Mesenchymal stem cell (in vitro differentiated cells and primary cell): ENCODE measurements around the gene GRAMD1B.

Experiments
- DNase-seq: peaks from one replicate; pipeline ENCODE4 v3.0.0-alpha.2; 2013
- H2AFZ ChIP-seq: one replicate; pipeline ENCODE4 v1.6.1; 2013; ENCODE audit warnings: low read depth, mild to moderate bottlenecking, control low read depth, inconsistent platforms, low read length, moderate library complexity
- H2AK5ac ChIP-seq: 2 replicates; pipeline ENCODE4 v1.6.1; 2013; ENCODE audit warnings: low read length, moderate library complexity, mild to moderate bottlenecking, inconsistent platforms; ENCODE audit not compliant: severe bottlenecking
- H2BK120ac ChIP-seq: one replicate; pipeline ENCODE4 v1.6.1; 2013; ENCODE audit warnings: low read depth, mild to moderate bottlenecking, inconsistent platforms, low read length, moderate library complexity
- H2BK12ac ChIP-seq, 2 experiments: one replicate each; pipeline ENCODE4 v1.6.1; 2013; ENCODE audit warnings: inconsistent platforms in 2 of 2, low read length in 2 of 2, mild to moderate bottlenecking in 2 of 2, moderate library complexity in 2 of 2, control low read depth in 1 of 2
- H2BK15ac ChIP-seq: one replicate; pipeline ENCODE4 v1.6.1; 2013; ENCODE audit warnings: mild to moderate bottlenecking, low read depth, inconsistent platforms; ENCODE audit not compliant: poor library complexity, severe bottlenecking
- H2BK5ac ChIP-seq: 2 replicates; pipeline ENCODE4 v1.6.1; 2013; ENCODE audit warnings: low read depth, mild to moderate bottlenecking, low read length, control low read depth, inconsistent platforms; ENCODE audit not compliant: poor library complexity, severe bottlenecking
- H3K14ac ChIP-seq, 2 experiments: one replicate each; pipeline ENCODE4 v1.6.1; 2013; ENCODE audit warnings: inconsistent platforms in 2 of 2, low read length in 2 of 2, control low read depth in 1 of 2, mild to moderate bottlenecking in 1 of 2, moderate library complexity in 1 of 2
- H3K18ac ChIP-seq, 2 experiments: one replicate each; pipeline ENCODE4 v1.6.1; 2013; ENCODE audit warnings: inconsistent platforms in 2 of 2, low read length in 2 of 2, control low read depth in 1 of 2, low read depth in 1 of 2, mild to moderate bottlenecking in 1 of 2
- H3K23ac ChIP-seq, 2 experiments: one replicate each; pipeline ENCODE4 v1.6.1; 2013; ENCODE audit warnings: inconsistent platforms in 2 of 2, low read length in 2 of 2, mild to moderate bottlenecking in 2 of 2, moderate library complexity in 2 of 2, control low read depth in 1 of 2
- H3K27ac ChIP-seq: 2 replicates; pipeline ENCODE4 v1.5.1; 2013; ENCODE audit warnings: mild to moderate bottlenecking, moderate library complexity, low read length, control low read depth, inconsistent platforms; ENCODE audit not compliant: poor library complexity, severe bottlenecking
- H3K27me3 ChIP-seq, 2 experiments: 2 replicates each; pipeline versions ENCODE4 v1.6.1 to v1.7.0; 2013; ENCODE audit warnings: low read length in 2 of 2, mild to moderate bottlenecking in 2 of 2, moderate library complexity in 2 of 2, control low read depth in 1 of 2, inconsistent platforms in 1 of 2; ENCODE audit not compliant: control insufficient read depth in 1 of 2, insufficient read depth in 1 of 2
- H3K36me3 ChIP-seq, 2 experiments: 2 replicates each; pipeline versions ENCODE4 v1.6.1 to v1.7.0; 2013; ENCODE audit warnings: low read length in 2 of 2, control low read depth in 1 of 2, inconsistent platforms in 1 of 2, low read depth in 1 of 2, mild to moderate bottlenecking in 1 of 2; ENCODE audit not compliant: insufficient read depth in 2 of 2, control insufficient read depth in 1 of 2
- H3K4ac ChIP-seq, 2 experiments: one replicate each; pipeline ENCODE4 v1.6.1; 2013; ENCODE audit warnings: inconsistent platforms in 2 of 2, low read length in 2 of 2, mild to moderate bottlenecking in 2 of 2, moderate library complexity in 2 of 2, control low read depth in 1 of 2, low read depth in 1 of 2
- H3K4me1 ChIP-seq: 2 replicates; pipeline ENCODE4 v1.6.1; 2013; ENCODE audit warnings: low read depth, low read length, control low read depth; ENCODE audit not compliant: control insufficient read depth, insufficient read depth
- H3K4me2 ChIP-seq: 2 replicates; pipeline ENCODE4 v1.6.1; 2013; ENCODE audit warnings: low read length, mild to moderate bottlenecking, inconsistent platforms; ENCODE audit not compliant: poor library complexity, severe bottlenecking
- H3K4me3 ChIP-seq, 2 experiments: 2 replicates each; pipeline versions ENCODE4 v1.5.1 to v1.7.0; 2013; ENCODE audit warnings: low read length in 2 of 2, mild to moderate bottlenecking in 2 of 2, control low read depth in 1 of 2, low read depth in 1 of 2; ENCODE audit not compliant: insufficient read depth in 1 of 2
- H3K79me1 ChIP-seq: replicated peaks from 2 replicates; pipeline ENCODE4 v1.6.1; 2013; ENCODE audit warnings: mild to moderate bottlenecking, control low read depth, low read length, inconsistent platforms; ENCODE audit not compliant: poor library complexity, severe bottlenecking
- H3K9ac ChIP-seq: 2 replicates; pipeline ENCODE4 v1.7.0; 2013; ENCODE audit warnings: mild to moderate bottlenecking, low read length, moderate library complexity
- H3K9me3 ChIP-seq: 2 replicates; pipeline ENCODE4 v1.7.0; 2013; ENCODE audit warnings: mild to moderate bottlenecking, low read length; ENCODE audit not compliant: control insufficient read depth
- H4K8ac ChIP-seq: one replicate; pipeline ENCODE4 v1.6.1; 2013; ENCODE audit warnings: inconsistent platforms, mild to moderate bottlenecking, low read length, moderate library complexity
- H4K91ac ChIP-seq: one replicate; pipeline ENCODE4 v1.6.1; 2013; ENCODE audit warnings: mild to moderate bottlenecking, low read length, inconsistent platforms
- WGBS: methylation state at CpG from one replicate; pipeline ENCODE4 v1.1.7; 2013; ENCODE audit warnings: mixed read lengths; 5-methylcytosine and 5-hydroxymethylcytosine counted together

The GRAMD1B gene

GRCh38 chr11:123577081-123577598 is 147.1 kb downstream of the GRAMD1B start:
- Histone ChIP-seq H3K79me1 (no peaks in the 10 kb centered on the region), H3K9me3 (no peaks in the 10 kb centered on the region), H4K91ac (no peak overlapping the region), H3K36me3 (peaks cover 2 to 8% of the 10 kb centered on the region in 2 experiments), H3K27me3 (peaks cover 0 to 11% of the 10 kb centered on the region in 2 experiments), H2BK5ac (no peak overlapping the region), H2AK5ac (no peak overlapping the region), H3K9ac (peak overlapping the region; percentile 46), H3K4me3 (peak overlapping the region in 1 of 2 experiments; percentile 27), H2BK120ac (no peak overlapping the region), H4K8ac (no peak overlapping the region), H3K27ac (no peak overlapping the region), H3K4me1 (peaks cover 2% of the 10 kb centered on the region), H2AFZ (no peak overlapping the region), H3K4me2 (peak overlapping the region; percentile 7), H3K14ac (no peak overlapping the region), H2BK15ac (no peak overlapping the region), H3K23ac (peak overlapping the region in 1 of 2 experiments; percentile 34), H2BK12ac (no peak overlapping the region), H3K4ac (no peak overlapping the region), H3K18ac (no peak overlapping the region)
- peak; percentile 38 for DNase-seq
- 56% methylated on average over 37 of the region's 37 CpGs for WGBS

GRCh38 chr11:123578778-123579481 is 148.9 kb downstream of the GRAMD1B start:
- no peak overlapping the region for H4K91ac ChIP-seq
- H3K79me1 ChIP-seq: no peaks in the 10 kb centered on the region
- no peak overlapping the region for H3K14ac ChIP-seq
- H3K9me3 ChIP-seq: no peaks in the 10 kb centered on the region
- H3K23ac ChIP-seq: no peak overlapping the region
- H3K4me1 ChIP-seq: peaks cover 4% of the 10 kb centered on the region
- H2AFZ ChIP-seq: no peak overlapping the region
- WGBS: 85% methylated on average over 11 of the region's 15 CpGs
- H4K8ac ChIP-seq: no peak overlapping the region
- H3K9ac ChIP-seq: no peak overlapping the region
- no peak overlapping the region for H3K18ac ChIP-seq
- no peak overlapping the region for H2BK15ac ChIP-seq
- H3K4me3 ChIP-seq: no peak overlapping the region
- H3K36me3 ChIP-seq: peaks cover 2 to 10% of the 10 kb centered on the region in 2 experiments
- no peak overlapping the region for H3K4ac ChIP-seq
- no peak overlapping the region for H3K4me2 ChIP-seq
- peaks cover 0 to 11% of the 10 kb centered on the region in 2 experiments for H3K27me3 ChIP-seq
- no peak overlapping the region for H3K27ac ChIP-seq
- no peak overlapping the region for H2BK12ac ChIP-seq
- H2BK5ac ChIP-seq: no peak overlapping the region
- H2AK5ac ChIP-seq: no peak overlapping the region
- H2BK120ac ChIP-seq: no peak overlapping the region
- no peak for DNase-seq

- no peak overlapping the region for H2AFZ ChIP-seq
- H2BK5ac ChIP-seq: no peak overlapping the region
- peaks cover 4% of the 10 kb centered on the region for H3K4me1 ChIP-seq
- H4K91ac ChIP-seq: no peak overlapping the region
- H3K79me1 ChIP-seq: no peaks in the 10 kb centered on the region
- H3K4me2 ChIP-seq: no peak overlapping the region
- H3K14ac ChIP-seq: no peak overlapping the region
- no peak overlapping the region for H2BK15ac ChIP-seq
- no peak overlapping the region for H3K23ac ChIP-seq
- 91% methylated on average over 4 of the region's 5 CpGs for WGBS
- H3K4ac ChIP-seq: no peak overlapping the region
- no peak overlapping the region for H4K8ac ChIP-seq
- H3K9ac ChIP-seq: no peak overlapping the region
- no peak overlapping the region for H3K4me3 ChIP-seq
- no peak overlapping the region for H2BK120ac ChIP-seq
- no peak overlapping the region for H3K18ac ChIP-seq
- H3K27me3 ChIP-seq: peaks cover 0 to 11% of the 10 kb centered on the region in 2 experiments
- H3K9me3 ChIP-seq: no peaks in the 10 kb centered on the region
- no peak overlapping the region for H2BK12ac ChIP-seq
- no peak for DNase-seq
- H3K27ac ChIP-seq: no peak overlapping the region
- no peak overlapping the region for H2AK5ac ChIP-seq
- peaks cover 2 to 10% of the 10 kb centered on the region in 2 experiments for H3K36me3 ChIP-seq
Measured at GRCh38 chr11:123579482-123579812, 149.4 kb downstream of the GRAMD1B start.

- no peak overlapping the region for H2BK12ac ChIP-seq
- no peak overlapping the region for H2BK120ac ChIP-seq
- H2BK5ac ChIP-seq: no peak overlapping the region
- no peaks in the 10 kb centered on the region for H3K79me1 ChIP-seq
- no peak overlapping the region for H4K8ac ChIP-seq
- no peak overlapping the region for H4K91ac ChIP-seq
- no peak overlapping the region for H3K14ac ChIP-seq
- H3K4me3 ChIP-seq: no peak overlapping the region
- H2BK15ac ChIP-seq: no peak overlapping the region
- DNase-seq: no peak
- no peak overlapping the region for H2AK5ac ChIP-seq
- no peak overlapping the region for H3K23ac ChIP-seq
- H3K4me1 ChIP-seq: peaks cover 4% of the 10 kb centered on the region
- no peaks in the 10 kb centered on the region for H3K9me3 ChIP-seq
- no peak overlapping the region for H3K4me2 ChIP-seq
- no peak overlapping the region for H3K9ac ChIP-seq
- H3K27me3 ChIP-seq: peaks cover 0 to 7% of the 10 kb centered on the region in 2 experiments
- H3K4ac ChIP-seq: no peak overlapping the region
- no peak overlapping the region for H2AFZ ChIP-seq
- no peak overlapping the region for H3K18ac ChIP-seq
- H3K36me3 ChIP-seq: peaks cover 2 to 13% of the 10 kb centered on the region in 2 experiments
- WGBS: 87% methylated on average over 6 of the region's 6 CpGs
- H3K27ac ChIP-seq: no peak overlapping the region
Measured at GRCh38 chr11:123580137-123580536, 150.1 kb downstream of the GRAMD1B start.
